ENCODE data around the gene H2BK1. TPM values are rescaled to one million over a fixed set of nuclear protein-coding genes. Genes with fewer than 3 reads are reported as not detected.

The H2BK1 gene
- polyA plus RNA-seq, 4 donors: not detected

DNA sequence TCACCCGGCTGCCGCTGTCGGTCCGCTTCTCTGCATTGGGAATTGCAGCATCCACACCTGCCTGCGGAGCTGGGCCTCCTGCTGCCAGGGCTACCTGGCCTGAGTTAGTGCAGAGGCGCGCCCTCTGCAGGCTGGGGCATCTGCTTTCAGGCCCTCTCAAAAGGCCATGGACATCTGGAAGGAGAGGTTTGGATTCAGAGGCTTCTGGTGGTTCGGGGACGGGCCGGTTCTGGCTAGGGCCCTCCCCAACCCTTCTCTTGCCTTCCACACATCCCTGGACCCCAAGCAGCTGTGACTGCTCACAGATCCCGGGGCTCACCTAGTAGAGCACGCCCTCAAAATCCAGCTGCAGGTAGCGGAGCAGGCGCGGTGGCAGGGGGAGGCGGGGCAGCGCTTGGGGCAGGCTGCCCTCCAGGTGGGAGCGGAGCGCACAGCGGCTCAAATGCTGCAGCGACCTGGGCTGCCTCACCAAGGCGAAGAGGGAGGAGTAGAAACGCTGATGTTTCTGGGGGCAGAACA lies 34.4 kb downstream of the H2BK1 start:
- H3K36me3 ChIP-seq (ENCODE audit: control insufficient read depth in 3 of 3, insufficient read depth in 2 of 3, low read depth in 1 of 3, low read length in 3 of 3): no peaks in the 10 kb centered on the region
- FAIRE-seq: no peak
- DNase-seq: no peak
- no peak overlapping the region for H3K27ac ChIP-seq (ENCODE audit: low read depth in 1 of 3, low read length in 2 of 3)
- no peaks in the 10 kb centered on the region for H3K4me1 ChIP-seq (ENCODE audit: control insufficient read depth in 3 of 3, insufficient read depth in 2 of 3, low read depth in 1 of 3, low read length in 2 of 3)
- H3K4me3 ChIP-seq (ENCODE audit: low read depth in 1 of 3, low read length in 3 of 3): no peak overlapping the region
- peaks cover 0 to 19% of the 10 kb centered on the region in 2 donors for H3K9me3 ChIP-seq (ENCODE audit: control insufficient read depth in 2 of 2, insufficient read depth in 1 of 2, low read depth in 1 of 2, low read length in 1 of 2)
- H3K27me3 ChIP-seq (ENCODE audit: control insufficient read depth in 3 of 3, insufficient read depth in 3 of 3, low read length in 3 of 3): peaks cover 0 to 51% (median 0%) of the 10 kb centered on the region in 3 donors
- 62 to 72% (median 70%) methylated on average over 23 of the region's 23 CpGs for WGBS, 3 donors

DNA sequence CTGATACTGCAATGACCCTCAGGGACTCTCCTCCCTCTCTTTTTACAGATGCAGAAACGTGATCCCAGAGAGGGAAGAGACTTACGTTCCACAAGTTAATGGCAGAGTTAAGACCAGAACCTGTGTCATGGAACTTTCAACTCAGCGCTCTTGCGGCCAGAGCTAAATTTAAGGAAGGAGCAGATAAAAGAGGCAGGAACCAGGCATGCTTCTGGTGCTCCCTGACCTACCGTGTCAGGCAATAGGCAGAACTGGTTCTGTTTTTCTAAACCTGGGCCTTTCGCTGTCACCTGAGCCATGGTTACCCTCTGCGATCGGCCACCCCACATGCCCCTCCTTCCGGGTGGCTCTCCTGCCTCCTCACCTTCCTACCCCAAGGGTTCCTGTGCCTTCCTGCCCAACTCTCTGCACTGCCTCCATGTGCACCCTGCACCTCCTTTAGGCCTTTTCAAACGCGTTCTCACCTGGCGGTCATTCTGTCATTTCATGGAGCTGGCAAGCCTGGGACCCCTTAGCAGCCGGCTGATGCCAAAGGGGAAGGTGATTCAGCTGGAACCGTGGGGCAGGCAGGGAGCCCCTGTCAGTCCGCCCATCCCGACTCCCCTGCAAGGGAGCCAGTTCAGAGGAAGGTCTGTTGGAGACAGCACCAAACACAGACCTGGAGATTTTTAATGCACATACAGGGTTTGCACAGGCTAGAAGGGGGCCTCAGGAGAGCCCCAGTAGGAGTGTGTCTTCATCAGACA lies 35.1 kb downstream of the H2BK1 start:
- Histone ChIP-seq H3K4me1 (ENCODE audit: control insufficient read depth in 3 of 3, insufficient read depth in 2 of 3, low read depth in 1 of 3, low read length in 2 of 3) (no peaks in the 10 kb centered on the region), H3K27ac (ENCODE audit: low read depth in 1 of 3, low read length in 2 of 3) (no peak overlapping the region), H3K9me3 (ENCODE audit: control insufficient read depth in 2 of 2, insufficient read depth in 1 of 2, low read depth in 1 of 2, low read length in 1 of 2) (peaks cover 0 to 19% of the 10 kb centered on the region in 2 donors), H3K4me3 (ENCODE audit: low read depth in 1 of 3, low read length in 3 of 3) (no peak overlapping the region), H3K36me3 (ENCODE audit: control insufficient read depth in 3 of 3, insufficient read depth in 2 of 3, low read depth in 1 of 3, low read length in 3 of 3) (no peaks in the 10 kb centered on the region), H3K27me3 (ENCODE audit: control insufficient read depth in 3 of 3, insufficient read depth in 3 of 3, low read length in 3 of 3) (peaks cover 0 to 56% (median 0%) of the 10 kb centered on the region in 3 donors)
- WGBS, 3 donors: 80 to 81% (median 80%) methylated on average over 16 of the region's 16 CpGs
- DNase-seq (no peak), FAIRE-seq (no peak)

DNA sequence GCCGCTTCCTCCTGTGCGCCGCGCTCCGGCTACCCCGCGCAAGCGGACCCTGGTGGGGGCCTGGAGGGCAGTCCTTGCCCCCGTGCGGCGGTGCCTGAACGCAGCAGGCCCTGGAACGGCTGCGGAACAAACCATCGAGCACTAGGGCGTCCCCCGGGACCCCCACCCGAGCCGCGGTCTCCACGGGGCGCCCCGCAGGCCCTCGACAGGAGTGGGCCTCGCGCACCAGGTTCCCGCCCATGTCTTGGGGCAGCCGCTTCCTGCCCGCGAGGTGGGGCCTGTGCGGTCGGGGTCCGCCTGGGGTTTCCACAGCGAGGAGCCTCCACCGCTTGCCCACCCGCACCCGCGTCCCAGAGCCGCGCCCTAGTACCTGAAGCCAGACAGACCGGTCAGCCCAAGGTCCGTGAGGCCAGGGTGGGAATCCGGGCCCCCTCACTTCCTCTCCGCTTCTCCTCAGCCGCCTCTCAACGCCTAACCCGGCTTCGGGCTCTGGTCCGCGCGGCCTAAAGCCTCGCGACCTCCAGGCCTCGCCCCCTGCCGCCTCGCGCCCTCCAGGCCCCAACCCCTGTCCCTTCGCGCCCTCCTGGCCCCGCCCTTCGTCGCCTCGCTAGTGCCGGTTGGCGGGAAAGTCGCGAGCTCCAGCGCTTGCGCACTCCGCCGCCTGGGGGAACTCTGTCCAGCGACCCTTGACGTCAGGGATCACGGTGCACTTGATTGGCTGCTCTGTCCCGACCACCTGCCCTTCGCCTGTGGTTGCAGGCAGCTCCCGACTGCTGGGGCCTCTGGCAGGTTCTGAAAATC lies 35.8 kb downstream of the H2BK1 start:
- Histone ChIP-seq H3K4me1 (ENCODE audit: control insufficient read depth in 3 of 3, insufficient read depth in 2 of 3, low read depth in 1 of 3, low read length in 2 of 3) (no peaks in the 10 kb centered on the region), H3K4me3 (ENCODE audit: low read depth in 1 of 3, low read length in 3 of 3) (no peak overlapping the region), H3K36me3 (ENCODE audit: control insufficient read depth in 3 of 3, insufficient read depth in 2 of 3, low read depth in 1 of 3, low read length in 3 of 3) (no peaks in the 10 kb centered on the region), H3K27me3 (ENCODE audit: control insufficient read depth in 3 of 3, insufficient read depth in 3 of 3, low read length in 3 of 3) (peaks cover 0 to 56% (median 0%) of the 10 kb centered on the region in 3 donors), H3K9me3 (ENCODE audit: control insufficient read depth in 2 of 2, insufficient read depth in 1 of 2, low read depth in 1 of 2, low read length in 1 of 2) (peaks cover 0 to 19% of the 10 kb centered on the region in 2 donors), H3K27ac (ENCODE audit: low read depth in 1 of 3, low read length in 2 of 3) (no peak overlapping the region)
- no peak for FAIRE-seq
- DNase-seq: peak in 1 of 2 donors; percentile 32
- WGBS, 3 donors: 63 to 74% (median 70%) methylated on average over 66 to 77 of the region's 77 CpGs

DNA sequence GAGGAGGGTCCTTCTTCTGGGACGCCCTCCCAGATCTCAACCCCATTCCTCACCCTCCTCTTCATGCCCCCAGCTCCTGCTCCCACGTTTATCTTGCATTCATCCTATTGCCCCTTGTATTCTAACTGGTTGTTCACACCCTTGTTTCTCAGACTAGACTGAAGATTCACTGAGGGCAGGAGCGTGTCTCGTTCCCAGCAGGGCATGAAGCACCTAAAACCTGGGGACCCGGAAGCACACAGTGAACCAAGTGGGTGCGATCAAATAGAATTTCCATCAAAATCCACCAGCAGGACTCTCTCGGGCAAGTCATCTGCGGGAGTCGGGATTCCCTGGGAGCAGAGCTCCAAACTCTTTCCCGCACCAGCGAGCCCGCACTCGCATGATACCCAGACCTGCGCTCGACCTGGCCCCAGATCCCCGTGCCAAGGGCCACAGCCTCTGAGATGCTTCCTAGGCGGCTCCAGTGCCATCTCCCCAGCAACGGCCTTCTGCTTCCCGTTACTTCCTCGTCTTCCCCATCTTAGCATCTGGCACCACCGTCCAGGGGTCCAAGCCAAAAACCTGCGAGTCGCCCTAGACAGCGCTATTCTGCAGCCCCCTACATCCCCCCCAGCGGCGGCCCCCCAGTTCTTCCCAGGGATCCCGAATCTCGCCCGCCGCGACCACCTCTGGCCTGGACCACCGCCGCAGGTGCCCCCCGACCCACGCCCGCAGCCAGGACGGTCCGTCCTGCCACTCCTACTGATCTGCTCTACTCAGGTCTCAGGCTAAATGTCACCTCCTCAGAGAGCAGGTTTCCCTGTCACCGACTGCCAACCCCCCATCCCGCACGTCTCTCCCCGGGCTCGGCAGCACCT lies 36.7 kb downstream of the H2BK1 start:
- no peak for FAIRE-seq
- H3K36me3 ChIP-seq (ENCODE audit: control insufficient read depth in 3 of 3, insufficient read depth in 2 of 3, low read depth in 1 of 3, low read length in 3 of 3): no peaks in the 10 kb centered on the region
- H3K4me1 ChIP-seq (ENCODE audit: control insufficient read depth in 3 of 3, insufficient read depth in 2 of 3, low read depth in 1 of 3, low read length in 2 of 3): no peaks in the 10 kb centered on the region
- no peak overlapping the region for H3K4me3 ChIP-seq (ENCODE audit: low read depth in 1 of 3, low read length in 3 of 3)
- H3K9me3 ChIP-seq (ENCODE audit: control insufficient read depth in 2 of 2, insufficient read depth in 1 of 2, low read depth in 1 of 2, low read length in 1 of 2): peaks cover 0 to 19% of the 10 kb centered on the region in 2 donors
- no peak for DNase-seq
- peaks cover 0 to 60% (median 0%) of the 10 kb centered on the region in 3 donors for H3K27me3 ChIP-seq (ENCODE audit: control insufficient read depth in 3 of 3, insufficient read depth in 3 of 3, low read length in 3 of 3)
- 83 to 87% (median 86%) methylated on average over 42 to 43 of the region's 43 CpGs for WGBS, 3 donors
- H3K27ac ChIP-seq (ENCODE audit: low read depth in 1 of 3, low read length in 2 of 3): no peak overlapping the region

DNA sequence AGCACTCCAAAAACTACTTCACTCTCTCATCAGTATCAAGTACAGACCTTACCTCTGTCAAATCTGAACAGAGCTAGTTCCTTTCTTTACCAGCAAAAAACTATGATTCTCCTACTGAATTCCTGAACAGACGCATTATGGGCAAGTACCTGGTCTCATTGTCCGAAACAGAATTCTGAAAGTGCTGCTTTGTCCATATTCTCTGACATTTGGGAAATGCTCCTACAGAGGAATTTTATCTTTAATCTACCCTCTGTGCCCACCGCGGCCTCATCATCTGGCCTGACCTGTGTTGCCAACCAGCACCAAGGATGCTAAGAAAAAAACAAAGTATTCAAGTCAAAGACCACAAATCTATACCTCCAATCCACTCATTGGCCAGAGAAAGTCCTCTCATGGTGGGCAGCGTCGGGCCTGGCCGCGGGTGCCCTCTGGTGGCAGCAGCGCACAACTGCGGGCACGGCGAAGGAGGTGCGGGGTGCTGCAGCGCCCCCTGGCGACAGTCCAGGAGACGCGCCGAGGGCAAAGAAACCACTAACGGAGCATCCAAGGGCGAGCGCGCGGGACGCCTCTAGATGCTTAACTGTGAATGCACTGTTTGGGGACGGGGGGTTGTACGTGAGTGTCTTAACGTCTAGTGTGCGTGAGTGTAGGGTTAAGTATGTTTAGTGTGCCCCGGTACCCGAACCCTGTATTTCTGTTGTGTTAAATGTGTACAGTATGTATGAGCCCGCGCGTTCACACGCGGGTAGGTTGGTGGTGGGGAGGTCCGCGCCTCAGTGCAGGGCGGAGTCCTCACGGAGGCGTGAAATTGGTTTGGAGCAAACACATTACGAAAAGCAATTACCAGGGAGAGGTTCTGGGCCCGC lies 37.8 kb downstream of the H2BK1 start:
- Histone ChIP-seq H3K9me3 (ENCODE audit: control insufficient read depth in 2 of 2, insufficient read depth in 1 of 2, low read depth in 1 of 2, low read length in 1 of 2) (peaks cover 0 to 19% of the 10 kb centered on the region in 2 donors), H3K4me1 (ENCODE audit: control insufficient read depth in 3 of 3, insufficient read depth in 2 of 3, low read depth in 1 of 3, low read length in 2 of 3) (peaks cover 0 to 2% (median 0%) of the 10 kb centered on the region in 3 donors), H3K36me3 (ENCODE audit: control insufficient read depth in 3 of 3, insufficient read depth in 2 of 3, low read depth in 1 of 3, low read length in 3 of 3) (no peaks in the 10 kb centered on the region), H3K4me3 (ENCODE audit: low read depth in 1 of 3, low read length in 3 of 3) (no peak overlapping the region), H3K27me3 (ENCODE audit: control insufficient read depth in 3 of 3, insufficient read depth in 3 of 3, low read length in 3 of 3) (peaks cover 0 to 67% (median 6%) of the 10 kb centered on the region in 3 donors), H3K27ac (ENCODE audit: low read depth in 1 of 3, low read length in 2 of 3) (no peak overlapping the region)
- DNase-seq (peak; percentile 64 to 81), FAIRE-seq (no peak)
- 19 to 22% (median 20%) methylated on average over 42 of the region's 42 CpGs for WGBS, 3 donors

DNA sequence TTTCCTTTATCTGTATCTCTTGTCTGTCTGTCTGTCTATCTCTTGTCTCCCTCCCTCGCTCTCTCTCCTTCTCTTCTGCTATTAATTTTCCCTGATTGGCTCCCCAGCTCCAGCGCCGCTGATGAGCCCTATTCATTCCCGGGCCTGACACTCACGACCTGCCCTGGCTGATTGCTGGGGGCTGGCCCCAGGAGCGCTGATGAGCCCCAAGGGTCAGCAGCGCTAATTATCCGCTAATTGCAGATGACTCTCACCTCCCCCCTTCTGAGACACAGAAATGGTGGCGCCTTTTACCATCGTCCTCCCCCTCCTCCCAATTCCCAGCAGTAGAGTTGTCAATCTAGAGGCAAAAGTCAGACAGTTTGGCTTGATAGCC lies 41.5 kb downstream of the H2BK1 start:
- no peak for FAIRE-seq
- Histone ChIP-seq H3K36me3 (ENCODE audit: control insufficient read depth in 3 of 3, insufficient read depth in 2 of 3, low read depth in 1 of 3, low read length in 3 of 3) (no peaks in the 10 kb centered on the region), H3K9me3 (ENCODE audit: control insufficient read depth in 2 of 2, insufficient read depth in 1 of 2, low read depth in 1 of 2, low read length in 1 of 2) (peaks cover 0 to 11% of the 10 kb centered on the region in 2 donors), H3K4me1 (ENCODE audit: control insufficient read depth in 3 of 3, insufficient read depth in 2 of 3, low read depth in 1 of 3, low read length in 2 of 3) (peaks cover 0 to 4% (median 0%) of the 10 kb centered on the region in 3 donors), H3K4me3 (ENCODE audit: low read depth in 1 of 3, low read length in 3 of 3) (no peak overlapping the region), H3K27ac (ENCODE audit: low read depth in 1 of 3, low read length in 2 of 3) (no peak overlapping the region), H3K27me3 (ENCODE audit: control insufficient read depth in 3 of 3, insufficient read depth in 3 of 3, low read length in 3 of 3) (peaks cover 10 to 73% (median 21%) of the 10 kb centered on the region in 3 donors)
- no peak for DNase-seq
- 35 to 48% (median 44%) methylated on average over 10 of the region's 10 CpGs for WGBS, 3 donors

DNA sequence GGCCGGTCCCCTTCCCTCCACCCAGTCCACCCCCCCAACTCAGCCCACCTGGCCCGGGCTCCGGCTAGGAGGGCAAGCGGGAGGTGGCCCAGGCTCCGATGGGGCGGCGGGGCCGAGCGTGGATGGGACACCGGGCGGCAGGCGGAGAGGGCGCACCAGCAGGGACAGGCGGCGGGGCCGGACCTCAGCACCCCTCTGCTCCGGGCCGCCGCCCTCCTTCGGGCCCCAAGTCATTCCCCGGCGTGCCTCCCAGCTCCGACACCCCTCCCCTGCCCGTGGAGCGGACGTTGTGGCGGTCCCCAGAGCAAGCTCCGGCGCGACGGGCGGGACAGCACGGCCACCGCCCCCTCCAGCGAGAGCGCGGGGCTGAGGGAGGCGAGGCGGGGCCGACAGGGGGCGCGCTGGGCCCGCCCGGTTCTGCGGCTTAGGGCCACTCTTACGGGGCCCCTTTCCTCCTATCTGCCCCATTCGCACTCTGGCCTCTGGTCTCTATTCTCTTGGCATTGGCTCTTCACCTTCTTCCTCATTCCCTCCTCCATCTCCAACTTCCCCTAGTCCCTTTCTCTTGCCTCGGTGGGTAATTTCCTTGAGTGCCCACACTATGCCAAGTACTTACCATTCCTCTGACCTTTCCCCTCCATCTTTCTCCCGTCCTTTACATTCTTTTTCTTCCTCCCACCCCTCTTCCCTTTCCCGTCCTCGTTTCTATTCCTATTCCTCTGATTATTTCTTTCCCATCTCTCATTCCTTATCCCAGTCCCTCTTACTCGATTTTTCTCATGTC lies 42.1 kb downstream of the H2BK1 start:
- peaks cover 10 to 68% (median 21%) of the 10 kb centered on the region in 3 donors for H3K27me3 ChIP-seq (ENCODE audit: control insufficient read depth in 3 of 3, insufficient read depth in 3 of 3, low read length in 3 of 3)
- no peak overlapping the region for H3K27ac ChIP-seq (ENCODE audit: low read depth in 1 of 3, low read length in 2 of 3)
- DNase-seq (peak; percentile 25 to 75), FAIRE-seq (no peak)
- WGBS, 3 donors: 1 to 2% (median 1%) methylated on average over 42 to 52 of the region's 52 CpGs
- H3K4me3 ChIP-seq (ENCODE audit: low read depth in 1 of 3, low read length in 3 of 3): peak overlapping the region in 1 of 3 donors; percentile 53
- peaks cover 0 to 4% (median 0%) of the 10 kb centered on the region in 3 donors for H3K4me1 ChIP-seq (ENCODE audit: control insufficient read depth in 3 of 3, insufficient read depth in 2 of 3, low read depth in 1 of 3, low read length in 2 of 3)
- H3K9me3 ChIP-seq (ENCODE audit: control insufficient read depth in 2 of 2, insufficient read depth in 1 of 2, low read depth in 1 of 2, low read length in 1 of 2): peaks cover 0 to 5% of the 10 kb centered on the region in 2 donors
- H3K36me3 ChIP-seq (ENCODE audit: control insufficient read depth in 3 of 3, insufficient read depth in 2 of 3, low read depth in 1 of 3, low read length in 3 of 3): no peaks in the 10 kb centered on the region
